SJSA1 (cell line): ENCODE results near the gene GPR27. TPM values are rescaled to one million over a fixed set of nuclear protein-coding genes. Genes with fewer than 3 reads are reported as not detected.
A peak's percentile ranks its signal among the peaks of the same experiment; 100 is the strongest.

Experiments
- DNase-seq, 2 experiments: peaks; one replicate each; pipeline ENCODE4 v3.0.0-alpha.2; 2015 to 2020; ENCODE audit warnings: low spot score in 2 of 2, low read depth in 1 of 2
- H3K27ac ChIP-seq: fragments of 250-450 bp; sonication (Bioruptor Pico); 2 replicates; pipeline ENCODE4 v1.5.1; 2020; ENCODE audit warnings: mild to moderate bottlenecking, moderate library complexity
- H3K27me3 ChIP-seq: fragments of 250-450 bp; sonication (Bioruptor Pico); replicated peaks from 2 replicates; pipeline ENCODE4 v1.5.1; 2020; ENCODE audit warnings: mild to moderate bottlenecking, moderate library complexity
- H3K36me3 ChIP-seq: fragments of 250-450 bp; sonication (Bioruptor Pico); 2 replicates; pipeline ENCODE4 v1.5.1; 2020; ENCODE audit warnings: mild to moderate bottlenecking
- H3K4me1 ChIP-seq: fragments of 250-450 bp; sonication (Bioruptor Pico); replicated peaks from 2 replicates; pipeline ENCODE4 v1.6.1; 2021; ENCODE audit warnings: mild to moderate bottlenecking
- H3K4me3 ChIP-seq: fragments of 250-450 bp; sonication (Bioruptor Pico); 2 replicates; pipeline ENCODE4 v1.5.1; 2020; ENCODE audit warnings: mild to moderate bottlenecking
- H3K9me3 ChIP-seq: fragments of 250-450 bp; sonication (Bioruptor Pico); replicated peaks from 2 replicates; pipeline ENCODE4 v1.5.1; 2020; ENCODE audit warnings: mild to moderate bottlenecking
- total RNA-seq: library from RNA; depleted of rRNA; stranded (reverse); fragments of >200 nt; shearing (Covaris generic); gene quantifications from 2 replicates; pipeline ENCODE4 v1.2.3, GENCODE V29; 2014

Gene GPR27
- total RNA-seq, 1 experiment from 2014 or later = not detected

GRCh38 chr3:71752831-71753700 is 589 bp upstream of the GPR27 start:
- no peaks in the 10 kb centered on the region for H3K9me3 ChIP-seq
- H3K4me3 ChIP-seq = peak overlapping the region; percentile 30
- no peak overlapping the region for H3K27ac ChIP-seq
- peaks cover 5% of the 10 kb centered on the region; the same call in 1 of the 2 replicates for H3K4me1 ChIP-seq
- H3K36me3 ChIP-seq = no peaks in the 10 kb centered on the region
- DNase-seq = no peak
- peaks cover 46% of the 10 kb centered on the region for H3K27me3 ChIP-seq

GRCh38 chr3:71754610-71755253 is 1.1 kb downstream of the GPR27 start:
- H3K4me1 ChIP-seq = peaks cover 5% of the 10 kb centered on the region; the same call in 1 of the 2 replicates
- peaks cover 47% of the 10 kb centered on the region for H3K27me3 ChIP-seq
- no peak overlapping the region for H3K27ac ChIP-seq
- no peaks in the 10 kb centered on the region for H3K9me3 ChIP-seq
- H3K4me3 ChIP-seq = no peak overlapping the region
- DNase-seq = no peak
- no peaks in the 10 kb centered on the region for H3K36me3 ChIP-seq

- no peaks in the 10 kb centered on the region for H3K36me3 ChIP-seq
- peaks cover 42% of the 10 kb centered on the region for H3K27me3 ChIP-seq
- no peak overlapping the region for H3K27ac ChIP-seq
- no peak for DNase-seq
- H3K4me1 ChIP-seq = peaks cover 5% of the 10 kb centered on the region; the same call in 1 of the 2 replicates
- no peak overlapping the region for H3K4me3 ChIP-seq
- no peaks in the 10 kb centered on the region for H3K9me3 ChIP-seq
Observed at GRCh38 chr3:71758091-71758490, 4.4 kb downstream of the GPR27 start.

GRCh38 chr3:71759401-71759800 is 5.7 kb downstream of the GPR27 start:
- Histone ChIP-seq H3K4me3 (no peak overlapping the region), H3K4me1 (no peaks in the 10 kb centered on the region; the same call in 1 of the 2 replicates), H3K27me3 (peaks cover 41% of the 10 kb centered on the region), H3K9me3 (no peaks in the 10 kb centered on the region), H3K27ac (no peak overlapping the region), H3K36me3 (no peaks in the 10 kb centered on the region)
- no peak for DNase-seq

- no peaks in the 10 kb centered on the region for H3K4me1 ChIP-seq
- H3K27me3 ChIP-seq = peaks cover 38% of the 10 kb centered on the region
- H3K9me3 ChIP-seq = no peaks in the 10 kb centered on the region
- no peak for DNase-seq
- H3K27ac ChIP-seq = no peak overlapping the region
- H3K4me3 ChIP-seq = no peak overlapping the region
- no peaks in the 10 kb centered on the region for H3K36me3 ChIP-seq
Observed at GRCh38 chr3:71760140-71760539, 6.5 kb downstream of the GPR27 start.

- Histone ChIP-seq H3K9me3 (no peaks in the 10 kb centered on the region), H3K36me3 (no peaks in the 10 kb centered on the region), H3K4me1 (no peaks in the 10 kb centered on the region), H3K4me3 (no peak overlapping the region), H3K27me3 (peaks cover 13% of the 10 kb centered on the region), H3K27ac (no peak overlapping the region)
- no peak for DNase-seq
Observed at GRCh38 chr3:71763426-71763825, 9.8 kb downstream of the GPR27 start.

GRCh38 chr3:71771126-71771525 is 17.5 kb downstream of the GPR27 start:
- no peak overlapping the region for H3K4me3 ChIP-seq
- no peak overlapping the region for H3K27ac ChIP-seq
- no peaks in the 10 kb centered on the region for H3K36me3 ChIP-seq
- peaks cover 15% of the 10 kb centered on the region for H3K27me3 ChIP-seq
- no peaks in the 10 kb centered on the region for H3K9me3 ChIP-seq
- no peaks in the 10 kb centered on the region for H3K4me1 ChIP-seq
- DNase-seq = no peak

- no peak overlapping the region for H3K4me3 ChIP-seq
- no peaks in the 10 kb centered on the region for H3K4me1 ChIP-seq
- peaks cover 15% of the 10 kb centered on the region for H3K27me3 ChIP-seq
- DNase-seq = no peak
- H3K36me3 ChIP-seq = no peaks in the 10 kb centered on the region
- no peak overlapping the region for H3K27ac ChIP-seq
- H3K9me3 ChIP-seq = no peaks in the 10 kb centered on the region
Observed at GRCh38 chr3:71771884-71772283, 18.2 kb downstream of the GPR27 start.

GRCh38 chr3:71776538-71776937 is 22.9 kb downstream of the GPR27 start:
- Histone ChIP-seq H3K4me1 (no peaks in the 10 kb centered on the region), H3K36me3 (no peaks in the 10 kb centered on the region), H3K27me3 (peaks cover 12% of the 10 kb centered on the region), H3K9me3 (no peaks in the 10 kb centered on the region), H3K27ac (no peak overlapping the region), H3K4me3 (no peak overlapping the region)
- no peak for DNase-seq

GRCh38 chr3:71778353-71778752 is 24.7 kb downstream of the GPR27 start:
- H3K27ac ChIP-seq = no peak overlapping the region

GRCh38 chr3:71779674-71780377 is 26.2 kb downstream of the GPR27 start:
- Histone ChIP-seq H3K4me3 (no peak overlapping the region), H3K27ac (no peak overlapping the region), H3K9me3 (no peaks in the 10 kb centered on the region), H3K27me3 (peaks cover 35% of the 10 kb centered on the region), H3K36me3 (no peaks in the 10 kb centered on the region), H3K4me1 (peaks cover 2% of the 10 kb centered on the region; the same call in 1 of the 2 replicates)
- no peak for DNase-seq

More at GRCh38 chr3:71778353-71778752, 24.7 kb downstream of the GPR27 start:
- Histone ChIP-seq H3K27me3 (peaks cover 20% of the 10 kb centered on the region), H3K4me3 (no peak overlapping the region), H3K4me1 (no peaks in the 10 kb centered on the region), H3K36me3 (no peaks in the 10 kb centered on the region), H3K9me3 (no peaks in the 10 kb centered on the region)
- no peak for DNase-seq

- H3K27ac ChIP-seq = no peak overlapping the region
- H3K27me3 ChIP-seq = peaks cover 39% of the 10 kb centered on the region
Observed at GRCh38 chr3:71780430-71780829, 26.8 kb downstream of the GPR27 start.

GRCh38 chr3:71783152-71783551 is 29.5 kb downstream of the GPR27 start:
- Histone ChIP-seq H3K4me1 (peaks cover 6% of the 10 kb centered on the region; the same call in 1 of the 2 replicates), H3K27ac (no peak overlapping the region), H3K36me3 (no peaks in the 10 kb centered on the region), H3K27me3 (peaks cover 62% of the 10 kb centered on the region), H3K9me3 (no peaks in the 10 kb centered on the region), H3K4me3 (no peak overlapping the region)
- DNase-seq = no peak

More at GRCh38 chr3:71780430-71780829, 26.8 kb downstream of the GPR27 start:
- H3K4me1 ChIP-seq = peaks cover 6% of the 10 kb centered on the region; the same call in 1 of the 2 replicates
- no peaks in the 10 kb centered on the region for H3K9me3 ChIP-seq
- H3K36me3 ChIP-seq = no peaks in the 10 kb centered on the region
- H3K4me3 ChIP-seq = no peak overlapping the region
- DNase-seq = no peak
